Thyroid gland (tissue), 4 donors: ENCODE data around the gene MRPL52. TPM values are rescaled to one million over a fixed set of nuclear protein-coding genes. Genes with fewer than 3 reads are reported as not detected.
"Not testable (repeated sequence)": the region's sequence is repeated elsewhere in the genome, so short reads cannot be mapped to it uniquely, and the experiment has no call there.

Experiments used
- DNase-seq, 2 donors: peaks; one replicate each; pipeline ENCODE4 v3.0.0-alpha.2; 2019
- H3K27ac ChIP-seq, 3 donors: fragments of 200-600 bp; sonication (generic); 1 replicate in 2 of 3; 2 replicates in 1 of 3; pipeline ENCODE4 v1.5.1; 2016 to 2019; ENCODE audit warnings: mild to moderate bottlenecking in 1 of 3, moderate library complexity in 1 of 3
- H3K27me3 ChIP-seq: fragments of 200-600 bp; sonication (generic); one replicate; pipeline ENCODE4 v1.5.1; 2019
- H3K36me3 ChIP-seq, 2 donors: fragments of 200-600 bp; sonication (generic); one replicate each; pipeline ENCODE4 v1.5.1; 2016 to 2019
- H3K4me1 ChIP-seq, 2 donors: fragments of 200-600 bp; sonication (generic); one replicate each; pipeline ENCODE4 v1.5.1; 2017 to 2019
- H3K4me3 ChIP-seq, 3 donors: fragments of 200-600 bp; sonication (generic); replicated peaks in 1 of 3; 1 replicate in 2 of 3; 2 replicates in 1 of 3; pipeline ENCODE4 v1.5.1; 2016; ENCODE audit warnings: mild to moderate bottlenecking in 1 of 3
- H3K9me3 ChIP-seq: fragments of 200-600 bp; sonication (generic); one replicate; pipeline ENCODE4 v1.5.1; 2017
- CTCF ChIP-seq, 6 experiments: fragments of 200-600 bp in 3 of 6; fragments of 450-650 bp in 3 of 6; sonication (generic) in 3 of 6; IDR thresholded peaks; one replicate each; pipeline ENCODE4 v1.5.1; 2016 to 2019; ENCODE audit warnings: antibody characterized with exemption in 6 of 6, mild to moderate bottlenecking in 2 of 6, inconsistent platforms in 1 of 6, moderate library complexity in 1 of 6
- POLR2A ChIP-seq, 2 donors: fragments of 450-650 bp; IDR thresholded peaks; one replicate each; pipeline ENCODE4 v1.6.1; 2017; ENCODE audit warnings: antibody characterized with exemption in 2 of 2, mild to moderate bottlenecking in 2 of 2, moderate library complexity in 1 of 2
- WGBS, 2 donors: methylation state at CpG; one replicate each; pipeline ENCODE4 v1.1.5; 2017; 5-methylcytosine and 5-hydroxymethylcytosine counted together
- intact Hi-C: fragments of 100-400 bp; cut with DNase I; formaldehyde crosslinking; loops from one replicate; pipeline ENCODE4 v1.15.1; 2023
- total RNA-seq, 4 donors: library from RNA; depleted of rRNA; stranded (reverse); fragments of >200 nt; gene quantifications; one replicate each; pipeline ENCODE4 v1.2.3, GENCODE V29; 2016

Gene MRPL52
- total RNA-seq, 4 donors from 2014 or later: 43.7 to 166 (median 76.3) TPM

GRCh38 chr14:22786685-22787084 lies 43.0 kb upstream of the MRPL52 start:
- H3K27me3 ChIP-seq: no peaks in the 10 kb centered on the region
- WGBS, 2 donors: 95 to 98% methylated on average over 4 of the region's 4 CpGs

GRCh38 chr14:22791301-22791700 lies 38.4 kb upstream of the MRPL52 start:
- Histone ChIP-seq H3K36me3 (no peaks in the 10 kb centered on the region), H3K4me1 (no peaks in the 10 kb centered on the region), H3K27me3 (no peaks in the 10 kb centered on the region), H3K9me3 (no peaks in the 10 kb centered on the region), H3K4me3 (no peak overlapping the region), H3K27ac (no peak overlapping the region)
- no peak for TF ChIP-seq CTCF (IDR thresholded peaks at IDR 0.05)
- no peak for TF ChIP-seq POLR2A (IDR thresholded peaks at IDR 0.05)
- no peak for DNase-seq
- intact Hi-C loops: no loop called here
- WGBS, 2 donors: 76 to 87% methylated on average over 3 of the region's 3 CpGs

More at GRCh38 chr14:22786685-22787084, 43.0 kb upstream of the MRPL52 start:
- no peak overlapping the region for H3K27ac ChIP-seq
- no peak overlapping the region for H3K4me3 ChIP-seq
- no peaks in the 10 kb centered on the region for H3K9me3 ChIP-seq
- intact Hi-C loops: no loop called here
- TF ChIP-seq POLR2A (IDR thresholded peaks at IDR 0.05): no peak
- no peak for TF ChIP-seq CTCF (IDR thresholded peaks at IDR 0.05)
- H3K4me1 ChIP-seq: peaks cover 0 to under 1% of the 10 kb centered on the region in 2 donors
- no peaks in the 10 kb centered on the region for H3K36me3 ChIP-seq
- DNase-seq: no peak

GRCh38 chr14:22792158-22792557 lies 37.5 kb upstream of the MRPL52 start:
- no peaks in the 10 kb centered on the region for H3K36me3 ChIP-seq
- no peak for DNase-seq
- TF ChIP-seq POLR2A (IDR thresholded peaks at IDR 0.05) (no peak), CTCF (IDR thresholded peaks at IDR 0.05) (no peak)
- H3K9me3 ChIP-seq: no peaks in the 10 kb centered on the region
- 89 to 100% methylated on average over 2 of the region's 2 CpGs for WGBS, 2 donors
- no peak overlapping the region for H3K27ac ChIP-seq
- H3K27me3 ChIP-seq: no peaks in the 10 kb centered on the region
- H3K4me1 ChIP-seq: no peaks in the 10 kb centered on the region
- intact Hi-C loops: no loop called here
- H3K4me3 ChIP-seq: no peak overlapping the region

GRCh38 chr14:22793550-22793949 lies 36.1 kb upstream of the MRPL52 start:
- DNase-seq, H3K27me3 ChIP-seq, H3K9me3 ChIP-seq, H3K4me1 ChIP-seq, H3K27ac ChIP-seq, intact Hi-C loops, H3K4me3 ChIP-seq, H3K36me3 ChIP-seq: not testable (repeated sequence)
- WGBS, 2 donors: 81 to 87% methylated on average over 5 of the region's 5 CpGs

GRCh38 chr14:22793976-22794375 lies 35.7 kb upstream of the MRPL52 start:
- Histone ChIP-seq H3K27me3 (no peaks in the 10 kb centered on the region), H3K9me3 (no peaks in the 10 kb centered on the region), H3K27ac (no peak overlapping the region), H3K36me3 (no peaks in the 10 kb centered on the region), H3K4me3 (no peak overlapping the region), H3K4me1 (no peaks in the 10 kb centered on the region)
- TF ChIP-seq POLR2A (IDR thresholded peaks at IDR 0.05): no peak
- TF ChIP-seq CTCF (IDR thresholded peaks at IDR 0.05): no peak
- no peak for DNase-seq
- intact Hi-C loops: no loop called here
- 74 to 78% methylated on average over 5 of the region's 5 CpGs for WGBS, 2 donors

- H3K27ac ChIP-seq: no peak overlapping the region
- no peaks in the 10 kb centered on the region for H3K4me1 ChIP-seq
- intact Hi-C loops: no loop called here
- TF ChIP-seq CTCF (IDR thresholded peaks at IDR 0.05): no peak
- TF ChIP-seq POLR2A (IDR thresholded peaks at IDR 0.05): no peak
- no peaks in the 10 kb centered on the region for H3K27me3 ChIP-seq
- no peaks in the 10 kb centered on the region for H3K9me3 ChIP-seq
- no peak overlapping the region for H3K4me3 ChIP-seq
- H3K36me3 ChIP-seq: no peaks in the 10 kb centered on the region
- WGBS, 2 donors: 41 to 45% methylated on average over 7 of the region's 7 CpGs
- DNase-seq: no peak
Measured at GRCh38 chr14:22794551-22794951, 35.1 kb upstream of the MRPL52 start.
